GM23248 (cell line): ENCODE data around the gene NF1.

Source experiments
- EZH2 ChIP-seq: fragments of 200-600 bp; sonication (generic); IDR thresholded peaks from 2 replicates; pipeline ENCODE4 v1.6.1; 2018; ENCODE audit warnings: antibody characterized with exemption, mild to moderate bottlenecking; ENCODE audit not compliant: insufficient read depth, poor library complexity, severe bottlenecking
- EZH2phosphoT487 ChIP-seq: fragments of 200-600 bp; sonication (generic); IDR thresholded peaks from 2 replicates; pipeline ENCODE4 v1.6.1; 2018; ENCODE audit warnings: antibody characterized with exemption, moderate library complexity, mild to moderate bottlenecking, low read depth; ENCODE audit not compliant: insufficient read depth

DNA sequence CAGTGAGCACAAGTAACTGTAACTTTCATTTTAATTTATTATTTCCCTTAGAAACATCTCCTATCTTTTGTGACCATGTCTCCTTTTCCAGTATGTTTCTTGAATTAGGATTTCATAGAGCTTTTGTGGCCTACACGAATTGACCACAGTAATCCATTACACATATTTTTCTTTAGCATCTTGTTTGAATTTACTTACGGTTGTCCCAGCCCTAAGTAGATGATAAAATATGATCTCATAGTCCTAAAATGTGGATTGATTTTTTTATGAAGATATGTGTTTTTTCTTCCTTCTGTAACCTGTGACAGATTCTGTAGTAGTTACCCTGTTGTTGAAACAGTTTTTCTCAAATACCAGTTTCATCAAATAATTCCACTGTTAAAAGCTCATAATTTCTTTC, 61.5 kb downstream of the NF1 start:
- TF ChIP-seq EZH2 (no peak), EZH2phosphoT487 (no peak)
